Osteocyte (in vitro differentiated cells): ENCODE results near the gene FGD5. TPM values are rescaled to one million over a fixed set of nuclear protein-coding genes. Genes with fewer than 3 reads are reported as not detected.

ENCODE experiments used
- DNase-seq: peaks from one replicate; pipeline ENCODE4 v3.0.0; 2021; ENCODE audit warnings: mixed read lengths; ENCODE audit not compliant: unreplicated experiment; ENCODE audit errors: extremely low spot score
- H3K27ac Mint-ChIP-seq: one replicate; pipeline ENCODE4 v1.8.0; 2021; ENCODE audit warnings: mild to moderate bottlenecking, mixed read lengths; ENCODE audit not compliant: unreplicated experiment
- H3K27me3 Mint-ChIP-seq: one replicate; pipeline ENCODE4 v1.8.0; 2021; ENCODE audit warnings: mixed read lengths; ENCODE audit not compliant: unreplicated experiment
- H3K36me3 Mint-ChIP-seq: one replicate; pipeline ENCODE4 v1.8.0; 2021; ENCODE audit warnings: mixed read lengths; ENCODE audit not compliant: unreplicated experiment
- H3K4me1 Mint-ChIP-seq: one replicate; pipeline ENCODE4 v1.8.0; 2021; ENCODE audit warnings: mixed read lengths; ENCODE audit not compliant: unreplicated experiment
- H3K4me3 Mint-ChIP-seq: one replicate; pipeline ENCODE4 v1.8.0; 2021; ENCODE audit warnings: mild to moderate bottlenecking, moderate library complexity, mixed read lengths; ENCODE audit not compliant: unreplicated experiment
- H3K9me3 Mint-ChIP-seq: one replicate; pipeline ENCODE4 v1.8.0; 2021; ENCODE audit warnings: mixed read lengths; ENCODE audit not compliant: unreplicated experiment
- CTCF ChIP-seq: fragments of 200-600 bp; sonication (generic); IDR thresholded peaks from 2 replicates; pipeline ENCODE4 v1.5.0; 2021; ENCODE audit warnings: antibody characterized with exemption, mild to moderate bottlenecking, moderate library complexity
- total RNA-seq: library from RNA; stranded (reverse); gene quantifications from 2 replicates; pipeline ENCODE4 v1.2.1, GENCODE V29; 2021

FGD5 gene
- total RNA-seq, 1 donor from 2014 or later = not detected

DNA sequence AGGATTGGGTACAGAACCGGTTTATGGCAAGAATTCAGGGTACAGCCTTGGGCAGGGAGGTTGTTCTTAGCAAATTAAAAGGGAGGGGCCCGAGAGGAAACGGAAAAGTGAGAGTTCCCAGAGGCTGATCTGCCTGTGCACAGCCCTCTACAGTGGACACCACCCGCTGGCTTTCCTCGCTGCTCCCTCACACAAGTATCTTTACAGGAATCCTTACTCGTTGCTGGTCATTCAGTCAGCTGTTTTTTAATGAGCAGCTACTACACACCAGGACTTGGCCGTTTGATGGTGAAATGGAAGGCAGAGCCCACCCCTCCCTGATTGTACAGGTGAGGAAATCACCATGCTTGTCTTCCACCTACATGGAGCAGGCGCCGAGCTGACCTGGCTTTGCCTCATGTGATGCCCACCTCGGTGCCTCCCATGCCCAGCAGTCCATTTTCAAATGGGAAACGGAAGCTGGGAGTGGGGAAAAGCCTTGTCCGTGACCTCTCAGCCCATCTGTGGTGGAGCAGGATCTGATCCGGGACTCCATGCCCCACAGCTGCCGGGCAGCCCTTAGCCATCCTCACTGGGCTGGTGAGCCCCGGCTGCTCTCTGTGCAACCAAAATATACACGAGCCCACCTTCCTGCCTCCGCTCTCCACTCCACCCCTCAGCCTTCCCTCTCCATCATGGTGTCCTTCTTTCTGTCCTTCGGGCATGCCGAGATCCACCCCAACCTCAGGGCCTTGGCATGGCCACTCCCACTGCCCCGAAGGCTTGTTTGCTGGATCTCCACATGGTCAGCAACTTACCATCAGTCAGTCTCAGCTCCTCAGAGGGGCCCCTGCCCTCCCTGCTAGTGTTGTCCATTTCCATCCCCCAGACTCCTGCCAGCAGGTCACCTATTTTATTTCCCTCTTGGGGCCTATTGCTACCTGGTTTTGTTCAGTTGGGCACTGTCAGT, 33.3 kb upstream of the FGD5 start:
- Mint-ChIP-seq H3K27ac (no peak overlapping the region), H3K4me3 (no peak overlapping the region), H3K36me3 (no peaks in the 10 kb centered on the region), H3K9me3 (no peaks in the 10 kb centered on the region), H3K27me3 (peaks cover 29% of the 10 kb centered on the region), H3K4me1 (no peaks in the 10 kb centered on the region)
- DNase-seq = no peak
- TF ChIP-seq CTCF = no peak

- H3K36me3 Mint-ChIP-seq = no peaks in the 10 kb centered on the region
- peaks cover 29% of the 10 kb centered on the region for H3K27me3 Mint-ChIP-seq
- no peak for TF ChIP-seq CTCF
- no peak for DNase-seq
- H3K27ac Mint-ChIP-seq = no peak overlapping the region
- no peak overlapping the region for H3K4me3 Mint-ChIP-seq
- no peaks in the 10 kb centered on the region for H3K9me3 Mint-ChIP-seq
- H3K4me1 Mint-ChIP-seq = no peaks in the 10 kb centered on the region
Measured at GRCh38 chr3:14786369-14786768, 32.4 kb upstream of the FGD5 start.

GRCh38 chr3:14787630-14788029, 31.1 kb upstream of the FGD5 start:
- H3K27me3 Mint-ChIP-seq = peaks cover 25% of the 10 kb centered on the region
- no peaks in the 10 kb centered on the region for H3K9me3 Mint-ChIP-seq
- no peak for TF ChIP-seq CTCF
- no peak overlapping the region for H3K27ac Mint-ChIP-seq
- no peak overlapping the region for H3K4me3 Mint-ChIP-seq
- no peak for DNase-seq
- H3K4me1 Mint-ChIP-seq = no peaks in the 10 kb centered on the region
- H3K36me3 Mint-ChIP-seq = no peaks in the 10 kb centered on the region

DNA sequence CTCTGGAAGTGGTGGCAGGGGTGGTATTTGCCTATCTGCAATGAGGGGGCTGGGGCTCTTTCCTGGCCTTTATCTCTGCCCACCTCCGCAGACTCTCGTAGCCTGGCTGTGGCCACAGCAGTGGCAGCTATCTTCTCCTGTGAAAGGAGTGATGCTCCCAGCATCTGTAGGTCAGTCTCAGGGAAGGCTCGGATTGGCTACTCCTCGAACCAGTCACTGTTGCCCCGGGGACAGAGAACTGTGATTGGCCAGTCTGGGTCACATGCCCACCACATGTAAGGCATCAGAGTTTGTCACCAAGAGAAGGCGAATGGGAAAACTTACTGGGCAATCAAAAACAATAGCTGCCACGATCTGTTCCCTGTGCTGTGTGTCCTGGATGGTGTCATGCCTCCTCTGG, 30.1 kb upstream of the FGD5 start:
- Mint-ChIP-seq H3K27ac (no peak overlapping the region), H3K4me3 (no peak overlapping the region), H3K36me3 (no peaks in the 10 kb centered on the region), H3K9me3 (no peaks in the 10 kb centered on the region), H3K27me3 (peaks cover 25% of the 10 kb centered on the region), H3K4me1 (peaks cover 4% of the 10 kb centered on the region)
- no peak for TF ChIP-seq CTCF
- DNase-seq = no peak

DNA sequence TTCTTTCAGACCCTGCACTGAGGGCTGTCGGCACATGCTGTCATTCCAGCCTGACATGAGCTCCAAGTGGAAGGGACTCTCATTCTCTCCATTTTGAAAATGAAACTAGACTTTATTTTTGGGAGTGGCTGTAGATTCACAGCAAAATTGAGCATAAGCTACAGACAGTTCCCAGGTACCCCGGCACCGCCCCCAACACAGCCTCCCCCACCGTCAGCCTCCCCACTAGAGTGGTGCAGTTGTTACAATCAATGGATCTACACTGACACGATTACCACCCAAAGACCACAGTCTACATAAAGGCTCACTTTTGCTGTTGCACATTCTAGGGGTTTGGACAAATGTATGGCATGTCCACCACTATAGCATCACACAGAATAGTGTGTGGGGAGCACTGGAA, 29.5 kb upstream of the FGD5 start:
- no peak for DNase-seq
- H3K36me3 Mint-ChIP-seq = no peaks in the 10 kb centered on the region
- H3K4me3 Mint-ChIP-seq = no peak overlapping the region
- TF ChIP-seq CTCF = no peak
- H3K27ac Mint-ChIP-seq = no peak overlapping the region
- H3K4me1 Mint-ChIP-seq = peaks cover 4% of the 10 kb centered on the region
- peaks cover 28% of the 10 kb centered on the region for H3K27me3 Mint-ChIP-seq
- no peaks in the 10 kb centered on the region for H3K9me3 Mint-ChIP-seq
